ENCODE results near the gene SMPX.

SMPX gene

DNA sequence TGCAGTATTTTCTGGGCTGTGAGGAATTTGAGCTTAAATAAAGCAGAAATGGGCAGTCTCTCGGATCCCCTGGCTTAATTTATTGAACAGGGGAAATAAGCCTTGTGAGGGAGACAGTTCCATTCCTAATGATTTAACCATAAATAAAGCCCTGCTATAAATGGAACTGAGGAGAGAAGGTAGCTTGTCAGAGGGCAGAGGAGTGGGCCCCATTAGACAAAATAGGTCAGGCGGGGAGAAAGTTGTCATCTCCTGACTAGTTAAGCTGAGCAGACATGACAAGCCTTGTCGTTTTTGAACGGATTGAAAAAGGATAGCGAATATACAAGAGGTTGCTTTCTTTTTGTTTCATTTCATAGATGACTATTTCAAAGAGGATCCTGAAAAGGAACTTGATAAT is 39.3 kb downstream of the SMPX start:
- Histone ChIP-seq H3K27me3 (replicated peaks) (no peaks in the 10 kb centered on the region), H3K36me3 (replicated peaks) (no peaks in the 10 kb centered on the region), H3K27ac (no peak overlapping the region), H3K4me3 (ENCODE audit: low read depth, low read length) (no peak overlapping the region)
- DNase-seq, result no peak
- TF ChIP-seq, protein P1, sequence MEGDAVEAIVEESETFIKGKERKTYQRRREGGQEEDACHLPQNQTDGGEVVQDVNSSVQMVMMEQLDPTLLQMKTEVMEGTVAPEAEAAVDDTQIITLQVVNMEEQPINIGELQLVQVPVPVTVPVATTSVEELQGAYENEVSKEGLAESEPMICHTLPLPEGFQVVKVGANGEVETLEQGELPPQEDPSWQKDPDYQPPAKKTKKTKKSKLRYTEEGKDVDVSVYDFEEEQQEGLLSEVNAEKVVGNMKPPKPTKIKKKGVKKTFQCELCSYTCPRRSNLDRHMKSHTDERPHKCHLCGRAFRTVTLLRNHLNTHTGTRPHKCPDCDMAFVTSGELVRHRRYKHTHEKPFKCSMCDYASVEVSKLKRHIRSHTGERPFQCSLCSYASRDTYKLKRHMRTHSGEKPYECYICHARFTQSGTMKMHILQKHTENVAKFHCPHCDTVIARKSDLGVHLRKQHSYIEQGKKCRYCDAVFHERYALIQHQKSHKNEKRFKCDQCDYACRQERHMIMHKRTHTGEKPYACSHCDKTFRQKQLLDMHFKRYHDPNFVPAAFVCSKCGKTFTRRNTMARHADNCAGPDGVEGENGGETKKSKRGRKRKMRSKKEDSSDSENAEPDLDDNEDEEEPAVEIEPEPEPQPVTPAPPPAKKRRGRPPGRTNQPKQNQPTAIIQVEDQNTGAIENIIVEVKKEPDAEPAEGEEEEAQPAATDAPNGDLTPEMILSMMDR (IDR thresholded peaks at IDR 0.05; ENCODE audit: low read depth, low read length, missing control alignments), result no peak
- in situ Hi-C loops (cut with HindIII; ENCODE audit: low pct_ligation_motif_present, low sequenced_read_pairs), result no loop called here

GRCh38 chrX:21717802-21718201 is 40.1 kb downstream of the SMPX start:
- TF ChIP-seq, protein P1 (IDR thresholded peaks at IDR 0.05; ENCODE audit: low read depth, low read length, missing control alignments), result no peak
- Histone ChIP-seq H3K27ac (no peak overlapping the region), H3K36me3 (replicated peaks) (no peaks in the 10 kb centered on the region), H3K27me3 (replicated peaks) (no peaks in the 10 kb centered on the region), H3K4me3 (ENCODE audit: low read depth, low read length) (no peak overlapping the region)
- in situ Hi-C loops (cut with HindIII; ENCODE audit: low pct_ligation_motif_present, low sequenced_read_pairs), result no loop called here
- no peak for DNase-seq

GRCh38 chrX:21715825-21716224 is 42.1 kb downstream of the SMPX start:
- H3K4me3 ChIP-seq (ENCODE audit: low read depth, low read length), result no peak overlapping the region
- in situ Hi-C loops (cut with HindIII; ENCODE audit: low pct_ligation_motif_present, low sequenced_read_pairs), result no loop called here
- no peak overlapping the region for H3K27ac ChIP-seq
- TF ChIP-seq, protein P1 (IDR thresholded peaks at IDR 0.05; ENCODE audit: low read depth, low read length, missing control alignments), result no peak
- H3K27me3 ChIP-seq (replicated peaks), result no peaks in the 10 kb centered on the region
- DNase-seq, result no peak
- H3K36me3 ChIP-seq (replicated peaks), result no peaks in the 10 kb centered on the region

- H3K4me3 ChIP-seq (ENCODE audit: low read depth, low read length), result no peak overlapping the region
Measured at GRCh38 chrX:21715337-21715736, 42.6 kb downstream of the SMPX start.

DNA sequence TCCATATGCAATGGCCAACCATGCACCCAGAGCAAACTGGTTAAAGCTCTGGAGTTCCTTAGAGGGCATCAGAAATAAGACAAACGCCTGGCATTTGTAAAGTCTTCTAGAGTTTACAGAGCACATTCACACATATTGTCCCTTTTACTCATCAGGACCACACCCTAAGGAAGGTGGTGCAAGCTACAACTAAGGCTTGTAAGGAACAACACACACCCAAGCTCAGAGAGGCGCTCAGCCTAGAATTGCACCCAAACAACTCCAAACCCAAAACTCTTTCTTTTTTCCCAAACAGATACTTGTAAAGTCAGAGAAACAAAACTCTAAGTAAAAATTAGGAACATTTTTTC is 46.1 kb downstream of the SMPX start:
- Histone ChIP-seq H3K27ac (no peak overlapping the region), H3K27me3 (replicated peaks) (no peaks in the 10 kb centered on the region), H3K4me3 (ENCODE audit: low read depth, low read length) (no peak overlapping the region), H3K36me3 (replicated peaks) (no peaks in the 10 kb centered on the region)
- in situ Hi-C loops (cut with HindIII; ENCODE audit: low pct_ligation_motif_present, low sequenced_read_pairs), result no loop called here
- TF ChIP-seq, protein P1 (IDR thresholded peaks at IDR 0.05; ENCODE audit: low read depth, low read length, missing control alignments), result no peak
- DNase-seq, result no peak

More at GRCh38 chrX:21715337-21715736, 42.6 kb downstream of the SMPX start:
- Histone ChIP-seq H3K27me3 (replicated peaks) (no peaks in the 10 kb centered on the region), H3K36me3 (replicated peaks) (no peaks in the 10 kb centered on the region), H3K27ac (no peak overlapping the region)
- TF ChIP-seq, protein P1 (IDR thresholded peaks at IDR 0.05; ENCODE audit: low read depth, low read length, missing control alignments), result no peak
- no peak for DNase-seq
- in situ Hi-C loops (cut with HindIII; ENCODE audit: low pct_ligation_motif_present, low sequenced_read_pairs), result no loop called here

GRCh38 chrX:21711129-21711847 is 46.6 kb downstream of the SMPX start:
- TF ChIP-seq, protein P1 (IDR thresholded peaks at IDR 0.05; ENCODE audit: low read depth, low read length, missing control alignments), result no peak
- Histone ChIP-seq H3K27ac (no peak overlapping the region), H3K27me3 (replicated peaks) (no peaks in the 10 kb centered on the region), H3K4me3 (ENCODE audit: low read depth, low read length) (no peak overlapping the region), H3K36me3 (replicated peaks) (no peaks in the 10 kb centered on the region)
- in situ Hi-C loops (cut with HindIII; ENCODE audit: low pct_ligation_motif_present, low sequenced_read_pairs), result no loop called here
- DNase-seq, result no peak

Measured in brain microvascular endothelial cell (primary cell).